Liver (tissue), 9 donors: ENCODE data around the gene DACH1. TPM values are rescaled to one million over a fixed set of nuclear protein-coding genes. Genes with fewer than 3 reads are reported as not detected.

Source experiments
- DNase-seq: peaks from one replicate; pipeline ENCODE4 v3.0.0-alpha.2; 2017; ENCODE audit warnings: low spot score
- H3K27ac ChIP-seq, 2 donors: one replicate each; pipeline ENCODE4 v1.7.0; 2013; ENCODE audit warnings: inconsistent platforms in 2 of 2, low read length in 2 of 2, control low read depth in 1 of 2, low read depth in 1 of 2, mild to moderate bottlenecking in 1 of 2
- H3K27me3 ChIP-seq, 4 donors: one replicate each; pipeline versions ENCODE4 v1.6.1 to v1.7.0; 2013; ENCODE audit warnings: low read length in 3 of 4, inconsistent platforms in 1 of 4, mild to moderate bottlenecking in 1 of 4, moderate library complexity in 1 of 4; ENCODE audit not compliant: control insufficient read depth in 4 of 4, insufficient read depth in 4 of 4
- H3K36me3 ChIP-seq, 4 donors: one replicate each; pipeline versions ENCODE4 v1.6.1 to v1.7.0; 2013; ENCODE audit warnings: low read length in 3 of 4, mild to moderate bottlenecking in 3 of 4, low read depth in 1 of 4, moderate library complexity in 1 of 4; ENCODE audit not compliant: control insufficient read depth in 4 of 4, insufficient read depth in 3 of 4
- H3K4me1 ChIP-seq, 4 donors: one replicate each; pipeline versions ENCODE4 v1.6.1 to v1.7.0; 2013; ENCODE audit warnings: low read length in 3 of 4, mild to moderate bottlenecking in 3 of 4, moderate library complexity in 1 of 4; ENCODE audit not compliant: control insufficient read depth in 4 of 4, insufficient read depth in 4 of 4
- H3K4me3 ChIP-seq, 3 donors: one replicate each; pipeline versions ENCODE4 v1.6.1 to v1.7.0; 2013; ENCODE audit warnings: low read length in 3 of 3, control low read depth in 1 of 3, low read depth in 1 of 3, mild to moderate bottlenecking in 1 of 3
- H3K9ac ChIP-seq, 2 donors: one replicate each; pipeline ENCODE4 v1.7.0; 2013; ENCODE audit warnings: low read length in 2 of 2, mild to moderate bottlenecking in 2 of 2, moderate library complexity in 2 of 2, control low read depth in 1 of 2, low read depth in 1 of 2
- H3K9me3 ChIP-seq, 4 donors: one replicate each; pipeline versions ENCODE4 v1.6.1 to v1.7.0; 2013; ENCODE audit warnings: low read length in 3 of 4; ENCODE audit not compliant: control insufficient read depth in 4 of 4
- EGR1 ChIP-seq, 2 donors: IDR thresholded peaks; 2 replicates each; pipeline ENCODE4 v1.6.1; 2016 to 2018; ENCODE audit warnings: antibody characterized with exemption in 2 of 2, low read depth in 2 of 2
- FOXA1 ChIP-seq: IDR thresholded peaks from 2 replicates; pipeline ENCODE4 v1.6.1; 2016; ENCODE audit warnings: antibody characterized with exemption
- FOXA2 ChIP-seq: IDR thresholded peaks from 2 replicates; pipeline ENCODE4 v1.6.1; 2016; ENCODE audit warnings: antibody characterized with exemption
- GABPA ChIP-seq, 2 donors: IDR thresholded peaks in 1 of 2; conservative IDR thresholded peaks in 1 of 2; 2 replicates each; pipeline ENCODE4 v1.6.1; 2016; ENCODE audit warnings: antibody characterized with exemption in 2 of 2, mild to moderate bottlenecking in 1 of 2, moderate library complexity in 1 of 2
- HNF4A ChIP-seq, 2 donors: conservative IDR thresholded peaks; 2 replicates each; pipeline ENCODE4 v1.6.1; 2016; ENCODE audit warnings: antibody characterized with exemption in 2 of 2, mild to moderate bottlenecking in 2 of 2
- HNF4G ChIP-seq: IDR thresholded peaks from 2 replicates; pipeline ENCODE4 v1.6.1; 2016; ENCODE audit warnings: antibody characterized with exemption
- JUND ChIP-seq, 2 donors: IDR thresholded peaks; 2 replicates each; pipeline ENCODE4 v1.6.1; 2016; ENCODE audit warnings: antibody characterized with exemption in 2 of 2
- NR2F2 ChIP-seq: IDR thresholded peaks from 2 replicates; pipeline ENCODE4 v1.6.1; 2016; ENCODE audit warnings: antibody characterized with exemption
- RAD21 ChIP-seq, 2 donors: IDR thresholded peaks; 2 replicates each; pipeline ENCODE4 v1.6.1; 2016; ENCODE audit warnings: antibody characterized with exemption in 2 of 2, mild to moderate bottlenecking in 2 of 2
- RXRA ChIP-seq, 2 donors: IDR thresholded peaks; 2 replicates each; pipeline ENCODE4 v1.6.1; 2017 to 2018; ENCODE audit warnings: antibody characterized with exemption in 2 of 2, mild to moderate bottlenecking in 1 of 2
- SP1 ChIP-seq: IDR thresholded peaks from 2 replicates; pipeline ENCODE4 v1.6.1; 2018; ENCODE audit warnings: antibody characterized with exemption, mild to moderate bottlenecking
- TAF1 ChIP-seq: conservative IDR thresholded peaks from 2 replicates; pipeline ENCODE4 v1.6.1; 2016; ENCODE audit warnings: antibody characterized with exemption, mild to moderate bottlenecking
- YY1 ChIP-seq: IDR thresholded peaks from 2 replicates; pipeline ENCODE4 v1.6.1; 2016; ENCODE audit warnings: antibody characterized with exemption, mild to moderate bottlenecking
- WGBS: extraction: QIAGEN DNeasy Blood & Tissue Kit; methylation state at CpG from one replicate; pipeline ENCODE4 v1.1.7; 2013; 5-methylcytosine and 5-hydroxymethylcytosine counted together
- polyA plus RNA-seq, 2 donors: library from polyadenylated mRNA; stranded (reverse) in 1 of 2; unstranded in 1 of 2; fragments of 200-250 nt in 1 of 2; fragments of >200 nt in 1 of 2; fragmentation: Nextera tagmentation in 1 of 2; extraction: Ambion mirVana in 1 of 2; gene quantifications; one replicate each; pipeline versions ENCODE4 v1.2.1 to v1.2.3, GENCODE V29; 2013 to 2015
- total RNA-seq, 2 donors: library from RNA; depleted of rRNA; stranded (reverse); fragments of >200 nt; gene quantifications; one replicate each; pipeline ENCODE4 v1.2.3, GENCODE V29; 2014
- TF ChIP-seq, protein P1 (sequence below): IDR thresholded peaks from 2 replicates; pipeline ENCODE4 v1.6.1; 2016; ENCODE audit warnings: antibody characterized with exemption
- TF ChIP-seq, protein P2 (sequence below): IDR thresholded peaks from 2 replicates; pipeline ENCODE4 v1.6.1; 2016; ENCODE audit warnings: antibody characterized with exemption
- TF ChIP-seq, protein P3 (sequence below): IDR thresholded peaks from 2 replicates; pipeline ENCODE4 v1.6.1; 2016; ENCODE audit warnings: antibody characterized with exemption, mild to moderate bottlenecking
- TF ChIP-seq, protein P4 (sequence below): fragments of 150-350 bp; IDR thresholded peaks from 2 replicates; pipeline ENCODE4 v1.5.1; 2017; ENCODE audit warnings: improper control_type of control experiment, low read depth, low read length; ENCODE audit not compliant: missing input control
- TF ChIP-seq, protein P5 (sequence below): IDR thresholded peaks from 2 replicates; pipeline ENCODE4 v1.6.1; 2016; ENCODE audit warnings: antibody characterized with exemption
- donor health status: healthy.
- donor health status: healthy.
- donor health status: healthy.
- donor health status: healthy.
- donor health status: healthy.

The DACH1 gene
- total and polyA plus RNA-seq, 4 donors = 0.28 to 1.9 (median 0.77) TPM

DNA sequence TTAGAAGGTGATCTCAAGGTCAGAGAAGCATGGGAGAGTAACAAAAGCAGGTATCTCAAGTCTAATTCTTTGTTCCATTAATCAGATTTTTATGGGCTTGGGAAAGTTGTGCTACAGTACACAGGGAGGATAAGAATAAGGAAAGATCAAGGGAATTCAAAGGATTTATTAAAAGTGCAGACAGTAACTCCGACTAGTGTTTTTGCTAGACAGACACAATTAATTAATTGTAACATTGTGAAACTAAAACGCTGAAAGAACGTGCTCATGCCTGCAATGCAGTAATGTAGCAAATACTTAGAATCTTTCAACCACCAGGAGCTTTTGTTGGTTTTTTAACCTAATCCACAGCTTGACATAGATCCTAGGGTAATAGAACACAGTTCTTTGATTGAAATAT is 221.5 kb downstream of the DACH1 start:
- Histone ChIP-seq H3K36me3 (no peaks in the 10 kb centered on the region), H3K9ac (no peak overlapping the region), H3K27ac (no peak overlapping the region), H3K9me3 (no peaks in the 10 kb centered on the region), H3K4me1 (no peaks in the 10 kb centered on the region), H3K27me3 (no peaks in the 10 kb centered on the region), H3K4me3 (no peak overlapping the region)
- WGBS = 79% methylated on average over 3 of the region's 3 CpGs
- DNase-seq = no peak
- TF ChIP-seq SP1 (no peak), YY1 (no peak), NR2F2 (no peak), TAF1 (no peak), HNF4G (no peak), GABPA (IDR thresholded peaks at IDR 0.05 in 1 of 2, conservative IDR thresholded peaks at IDR 0.05 in 1 of 2) (no peak), RXRA (IDR thresholded peaks at IDR 0.05) (no peak), RAD21 (IDR thresholded peaks at IDR 0.05) (no peak), JUND (IDR thresholded peaks at IDR 0.05) (no peak), HNF4A (conservative IDR thresholded peaks at IDR 0.05) (no peak), FOXA1 (no peak)
- TF ChIP-seq, protein P1, sequence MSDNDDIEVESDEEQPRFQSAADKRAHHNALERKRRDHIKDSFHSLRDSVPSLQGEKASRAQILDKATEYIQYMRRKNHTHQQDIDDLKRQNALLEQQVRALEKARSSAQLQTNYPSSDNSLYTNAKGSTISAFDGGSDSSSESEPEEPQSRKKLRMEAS = no peak
- TF ChIP-seq, protein P2, sequence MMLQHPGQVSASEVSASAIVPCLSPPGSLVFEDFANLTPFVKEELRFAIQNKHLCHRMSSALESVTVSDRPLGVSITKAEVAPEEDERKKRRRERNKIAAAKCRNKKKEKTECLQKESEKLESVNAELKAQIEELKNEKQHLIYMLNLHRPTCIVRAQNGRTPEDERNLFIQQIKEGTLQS = no peak
- TF ChIP-seq, protein P3, sequence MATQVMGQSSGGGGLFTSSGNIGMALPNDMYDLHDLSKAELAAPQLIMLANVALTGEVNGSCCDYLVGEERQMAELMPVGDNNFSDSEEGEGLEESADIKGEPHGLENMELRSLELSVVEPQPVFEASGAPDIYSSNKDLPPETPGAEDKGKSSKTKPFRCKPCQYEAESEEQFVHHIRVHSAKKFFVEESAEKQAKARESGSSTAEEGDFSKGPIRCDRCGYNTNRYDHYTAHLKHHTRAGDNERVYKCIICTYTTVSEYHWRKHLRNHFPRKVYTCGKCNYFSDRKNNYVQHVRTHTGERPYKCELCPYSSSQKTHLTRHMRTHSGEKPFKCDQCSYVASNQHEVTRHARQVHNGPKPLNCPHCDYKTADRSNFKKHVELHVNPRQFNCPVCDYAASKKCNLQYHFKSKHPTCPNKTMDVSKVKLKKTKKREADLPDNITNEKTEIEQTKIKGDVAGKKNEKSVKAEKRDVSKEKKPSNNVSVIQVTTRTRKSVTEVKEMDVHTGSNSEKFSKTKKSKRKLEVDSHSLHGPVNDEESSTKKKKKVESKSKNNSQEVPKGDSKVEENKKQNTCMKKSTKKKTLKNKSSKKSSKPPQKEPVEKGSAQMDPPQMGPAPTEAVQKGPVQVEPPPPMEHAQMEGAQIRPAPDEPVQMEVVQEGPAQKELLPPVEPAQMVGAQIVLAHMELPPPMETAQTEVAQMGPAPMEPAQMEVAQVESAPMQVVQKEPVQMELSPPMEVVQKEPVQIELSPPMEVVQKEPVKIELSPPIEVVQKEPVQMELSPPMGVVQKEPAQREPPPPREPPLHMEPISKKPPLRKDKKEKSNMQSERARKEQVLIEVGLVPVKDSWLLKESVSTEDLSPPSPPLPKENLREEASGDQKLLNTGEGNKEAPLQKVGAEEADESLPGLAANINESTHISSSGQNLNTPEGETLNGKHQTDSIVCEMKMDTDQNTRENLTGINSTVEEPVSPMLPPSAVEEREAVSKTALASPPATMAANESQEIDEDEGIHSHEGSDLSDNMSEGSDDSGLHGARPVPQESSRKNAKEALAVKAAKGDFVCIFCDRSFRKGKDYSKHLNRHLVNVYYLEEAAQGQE = no peak
- TF ChIP-seq, protein P4, sequence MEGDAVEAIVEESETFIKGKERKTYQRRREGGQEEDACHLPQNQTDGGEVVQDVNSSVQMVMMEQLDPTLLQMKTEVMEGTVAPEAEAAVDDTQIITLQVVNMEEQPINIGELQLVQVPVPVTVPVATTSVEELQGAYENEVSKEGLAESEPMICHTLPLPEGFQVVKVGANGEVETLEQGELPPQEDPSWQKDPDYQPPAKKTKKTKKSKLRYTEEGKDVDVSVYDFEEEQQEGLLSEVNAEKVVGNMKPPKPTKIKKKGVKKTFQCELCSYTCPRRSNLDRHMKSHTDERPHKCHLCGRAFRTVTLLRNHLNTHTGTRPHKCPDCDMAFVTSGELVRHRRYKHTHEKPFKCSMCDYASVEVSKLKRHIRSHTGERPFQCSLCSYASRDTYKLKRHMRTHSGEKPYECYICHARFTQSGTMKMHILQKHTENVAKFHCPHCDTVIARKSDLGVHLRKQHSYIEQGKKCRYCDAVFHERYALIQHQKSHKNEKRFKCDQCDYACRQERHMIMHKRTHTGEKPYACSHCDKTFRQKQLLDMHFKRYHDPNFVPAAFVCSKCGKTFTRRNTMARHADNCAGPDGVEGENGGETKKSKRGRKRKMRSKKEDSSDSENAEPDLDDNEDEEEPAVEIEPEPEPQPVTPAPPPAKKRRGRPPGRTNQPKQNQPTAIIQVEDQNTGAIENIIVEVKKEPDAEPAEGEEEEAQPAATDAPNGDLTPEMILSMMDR = no peak
- TF ChIP-seq, protein P5, sequence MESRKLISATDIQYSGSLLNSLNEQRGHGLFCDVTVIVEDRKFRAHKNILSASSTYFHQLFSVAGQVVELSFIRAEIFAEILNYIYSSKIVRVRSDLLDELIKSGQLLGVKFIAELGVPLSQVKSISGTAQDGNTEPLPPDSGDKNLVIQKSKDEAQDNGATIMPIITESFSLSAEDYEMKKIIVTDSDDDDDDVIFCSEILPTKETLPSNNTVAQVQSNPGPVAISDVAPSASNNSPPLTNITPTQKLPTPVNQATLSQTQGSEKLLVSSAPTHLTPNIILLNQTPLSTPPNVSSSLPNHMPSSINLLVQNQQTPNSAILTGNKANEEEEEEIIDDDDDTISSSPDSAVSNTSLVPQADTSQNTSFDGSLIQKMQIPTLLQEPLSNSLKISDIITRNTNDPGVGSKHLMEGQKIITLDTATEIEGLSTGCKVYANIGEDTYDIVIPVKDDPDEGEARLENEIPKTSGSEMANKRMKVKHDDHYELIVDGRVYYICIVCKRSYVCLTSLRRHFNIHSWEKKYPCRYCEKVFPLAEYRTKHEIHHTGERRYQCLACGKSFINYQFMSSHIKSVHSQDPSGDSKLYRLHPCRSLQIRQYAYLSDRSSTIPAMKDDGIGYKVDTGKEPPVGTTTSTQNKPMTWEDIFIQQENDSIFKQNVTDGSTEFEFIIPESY = no peak

DNA sequence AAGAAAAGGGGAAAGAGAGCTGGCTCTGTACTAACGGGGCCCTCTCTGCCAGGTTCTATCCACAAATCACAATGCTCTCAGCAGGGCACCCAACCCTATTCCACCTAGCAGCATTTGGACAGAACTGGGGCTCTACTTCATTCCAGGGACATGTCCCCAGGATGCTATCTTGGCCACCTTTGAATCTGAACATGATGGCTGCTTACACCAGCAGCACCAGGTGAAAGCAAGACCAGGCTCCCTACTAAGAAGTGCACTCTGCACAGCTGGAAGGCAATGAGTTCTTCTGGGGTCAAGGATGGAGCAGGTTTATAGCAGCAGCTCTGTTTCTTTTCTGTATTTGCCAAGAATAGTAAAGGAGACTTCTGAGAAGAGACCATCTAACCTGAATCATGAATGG is 222.4 kb downstream of the DACH1 start:
- WGBS = 80% methylated on average over 1 of the region's 1 CpG
- Histone ChIP-seq H3K4me1 (no peaks in the 10 kb centered on the region), H3K36me3 (no peaks in the 10 kb centered on the region), H3K9ac (no peak overlapping the region), H3K9me3 (no peaks in the 10 kb centered on the region), H3K27me3 (no peaks in the 10 kb centered on the region), H3K4me3 (no peak overlapping the region), H3K27ac (no peak overlapping the region)
- TF ChIP-seq FOXA2 (no peak), SP1 (no peak), HNF4A (conservative IDR thresholded peaks at IDR 0.05) (no peak), HNF4G (no peak), EGR1 (IDR thresholded peaks at IDR 0.05; ENCODE audit: low read depth in 2 of 2) (no peak), RAD21 (IDR thresholded peaks at IDR 0.05) (no peak), NR2F2 (no peak)
- TF ChIP-seq, protein P5 = no peak
- TF ChIP-seq, protein P2 = no peak
- no peak for DNase-seq
